Right kidney (tissue), 1 donor: ENCODE data around the gene MVB12B.

Experiments used
- DNase-seq: peaks from one replicate; pipeline ENCODE4 v3.0.0-alpha.2; 2016

Gene MVB12B

GRCh38 chr9:126521551-126521950 is 194.9 kb downstream of the MVB12B start:
- no peak for DNase-seq

- DNase-seq: no peak
These were observed 195.5 kb downstream of the MVB12B start for GRCh38 chr9:126521976-126522590.

- no peak for DNase-seq
These were observed 196.2 kb downstream of the MVB12B start for GRCh38 chr9:126522612-126523356.

GRCh38 chr9:126523611-126524111 is 197.0 kb downstream of the MVB12B start:
- no peak for DNase-seq

GRCh38 chr9:126524353-126525077 is 197.9 kb downstream of the MVB12B start:
- DNase-seq: no peak

- DNase-seq: no peak
These were observed 199.8 kb downstream of the MVB12B start for GRCh38 chr9:126526218-126527108.

GRCh38 chr9:126527109-126527825 is 200.6 kb downstream of the MVB12B start:
- no peak for DNase-seq

- no peak for DNase-seq
These were observed 201.5 kb downstream of the MVB12B start for GRCh38 chr9:126528111-126528510.

GRCh38 chr9:126528915-126529314 is 202.3 kb downstream of the MVB12B start:
- DNase-seq: no peak

- no peak for DNase-seq
These were observed 204.5 kb downstream of the MVB12B start for GRCh38 chr9:126531035-126531571.

- DNase-seq: no peak
These were observed 205.0 kb downstream of the MVB12B start for GRCh38 chr9:126531591-126531990.

GRCh38 chr9:126532019-126532462 is 205.4 kb downstream of the MVB12B start:
- no peak for DNase-seq

GRCh38 chr9:126532489-126532888 is 205.9 kb downstream of the MVB12B start:
- DNase-seq: no peak

- no peak for DNase-seq
These were observed 206.6 kb downstream of the MVB12B start for GRCh38 chr9:126532951-126533925.

- DNase-seq: no peak
These were observed 207.3 kb downstream of the MVB12B start for GRCh38 chr9:126533926-126534310.

GRCh38 chr9:126534431-126535186 is 208.0 kb downstream of the MVB12B start:
- no peak for DNase-seq

- no peak for DNase-seq
These were observed 209.5 kb downstream of the MVB12B start for GRCh38 chr9:126536131-126536530.

- DNase-seq: no peak
These were observed 210.3 kb downstream of the MVB12B start for GRCh38 chr9:126536841-126537465.

GRCh38 chr9:126538550-126538949 is 211.9 kb downstream of the MVB12B start:
- no peak for DNase-seq
